ENCODE measurements around the gene NPAS3.

- TF ChIP-seq CTCF (IDR thresholded peaks at IDR 0.05) (no peak), POLR2A (IDR thresholded peaks at IDR 0.05) (no peak), POLR2AphosphoS5 (IDR thresholded peaks at IDR 0.05) (no peak)
These were observed 809.1 kb downstream of the NPAS3 start for GRCh38 chr14:33747749-33748148.
